Activated CD4-positive, alpha-beta T cell treated with anti-CD3 and anti-CD28 coated beads, Interleukin-2, amount 50 U/mL, for 16 hours (primary cell): ENCODE results near the gene DNMBP.
"Not testable (repeated sequence)": the region's sequence is repeated elsewhere in the genome, so short reads cannot be mapped to it uniquely, and the experiment has no call there.

ENCODE experiments used
- DNase-seq: peaks from one replicate; pipeline ENCODE4 v3.0.0-alpha.2; 2020

The DNMBP gene

GRCh38 chr10:99983280-99983988 lies 26.3 kb downstream of the DNMBP start:
- no peak for DNase-seq

- DNase-seq: no peak
These were observed 27.0 kb downstream of the DNMBP start for GRCh38 chr10:99982728-99983127.

GRCh38 chr10:99981581-99982199 lies 28.1 kb downstream of the DNMBP start:
- no peak for DNase-seq

GRCh38 chr10:99979066-99979685 lies 30.6 kb downstream of the DNMBP start:
- DNase-seq: no peak

- DNase-seq: no peak
These were observed 31.8 kb downstream of the DNMBP start for GRCh38 chr10:99977916-99978315.

- DNase-seq: no peak
These were observed 32.7 kb downstream of the DNMBP start for GRCh38 chr10:99976886-99977665.

GRCh38 chr10:99975942-99976809 lies 33.6 kb downstream of the DNMBP start:
- no peak for DNase-seq

- DNase-seq: no peak
These were observed 34.5 kb downstream of the DNMBP start for GRCh38 chr10:99975106-99975829.

- no peak for DNase-seq
These were observed 36.6 kb downstream of the DNMBP start for GRCh38 chr10:99973190-99973589.

- no peak for DNase-seq
These were observed 41.8 kb downstream of the DNMBP start for GRCh38 chr10:99967961-99968360.

- DNase-seq: peak; percentile 41
These were observed 43.4 kb downstream of the DNMBP start for GRCh38 chr10:99966306-99966705.

- no peak for DNase-seq
These were observed 44.0 kb downstream of the DNMBP start for GRCh38 chr10:99965700-99966099.

- DNase-seq: no peak
These were observed 45.0 kb downstream of the DNMBP start for GRCh38 chr10:99964791-99965190.

GRCh38 chr10:99963467-99964165 lies 46.1 kb downstream of the DNMBP start:
- not testable (repeated sequence) for DNase-seq

- no peak for DNase-seq
These were observed 50.9 kb downstream of the DNMBP start for GRCh38 chr10:99958806-99959205.

- no peak for DNase-seq
These were observed 51.4 kb downstream of the DNMBP start for GRCh38 chr10:99958302-99958701.

- not testable (repeated sequence) for DNase-seq
These were observed 56.2 kb downstream of the DNMBP start for GRCh38 chr10:99953510-99953909.

GRCh38 chr10:99952799-99953198 lies 56.9 kb downstream of the DNMBP start:
- DNase-seq: no peak

GRCh38 chr10:99946051-99946450 lies 63.7 kb downstream of the DNMBP start:
- not testable (repeated sequence) for DNase-seq

- no peak for DNase-seq
These were observed 64.5 kb downstream of the DNMBP start for GRCh38 chr10:99945263-99945662.

- no peak for DNase-seq
These were observed 64.9 kb downstream of the DNMBP start for GRCh38 chr10:99944860-99945259.
